B cell (primary cell): ENCODE results near the gene PSMF1. TPM values are rescaled to one million over a fixed set of nuclear protein-coding genes. Genes with fewer than 3 reads are reported as not detected.

Experiments
- ATAC-seq: fragments of 200-7000 bp; cut with Tn5 transposase; one replicate; pipeline ENCODE4 v1.10.0; 2021; ENCODE audit warnings: low read depth, mild to moderate bottlenecking, moderate number of reproducible peaks, moderate library complexity
- CTCF ChIA-PET: fragments of 350-600 bp; sonication (Branson Sonifier 250); formaldehyde crosslinking; loops from one replicate; lab custom pipeline; 2021; ENCODE audit warnings: antibody characterized with exemption, inconsistent platforms; lab: Charles Lee
- POLR2A ChIA-PET: fragments of 350-600 bp; sonication (Branson Sonifier 250); formaldehyde crosslinking; loops from one replicate; lab custom pipeline; 2021; ENCODE audit warnings: antibody characterized with exemption; lab: Charles Lee
- DNase-seq: peaks from one replicate; pipeline ENCODE4 v3.0.0; 2013
- H2AFZ ChIP-seq: 2 replicates; pipeline ENCODE4 v1.6.1; 2012; ENCODE audit warnings: mild to moderate bottlenecking, low read depth, low read length; ENCODE audit not compliant: insufficient read depth, poor library complexity, severe bottlenecking
- H3K27ac ChIP-seq, 2 donors: 1 replicate in 1 of 2; 2 replicates in 1 of 2; pipeline ENCODE4 v1.5.1; 2012 to 2013; ENCODE audit warnings: low read length in 2 of 2, mild to moderate bottlenecking in 2 of 2, moderate library complexity in 1 of 2
- H3K27me3 ChIP-seq, 4 experiments: fragments of 200-600 bp in 1 of 4; sonication (generic) in 1 of 4; replicated peaks in 1 of 4; 1 replicate in 2 of 4; 2 replicates in 2 of 4; pipeline versions ENCODE4 v1.6.1 to v1.7.0; 2013 to 2016; ENCODE audit warnings: low read length in 3 of 4, mild to moderate bottlenecking in 2 of 4, mixed read lengths in 1 of 4, moderate library complexity in 1 of 4; ENCODE audit not compliant: insufficient read depth in 4 of 4, control insufficient read depth in 3 of 4; ENCODE audit errors: control extremely low read depth in 1 of 4
- H3K36me3 ChIP-seq, 2 experiments: replicated peaks in 1 of 2; 1 replicate in 1 of 2; 2 replicates in 1 of 2; pipeline versions ENCODE4 v1.6.1 to v1.7.1; 2013; ENCODE audit warnings: low read length in 1 of 2; ENCODE audit not compliant: insufficient read depth in 2 of 2, control insufficient read depth in 1 of 2; ENCODE audit errors: control extremely low read depth in 1 of 2, extremely low read depth in 1 of 2
- H3K4me1 ChIP-seq, 2 donors: fragments of 200-600 bp in 1 of 2; sonication (generic) in 1 of 2; 1 replicate in 1 of 2; 2 replicates in 1 of 2; pipeline versions ENCODE4 v1.5.1 to v1.6.1; 2013 to 2017; ENCODE audit warnings: low read length in 2 of 2; ENCODE audit not compliant: control insufficient read depth in 2 of 2, insufficient read depth in 2 of 2
- H3K4me2 ChIP-seq: replicated peaks from 2 replicates; pipeline ENCODE3; 2012; ENCODE audit warnings: mild to moderate bottlenecking, low read depth, low read length; ENCODE audit not compliant: poor library complexity, severe bottlenecking
- H3K4me3 ChIP-seq, 5 experiments: fragments of 200-600 bp in 1 of 5; sonication (generic) in 1 of 5; 1 replicate in 3 of 5; 2 replicates in 2 of 5; pipeline versions ENCODE4 v1.5.1 to v1.7.0; 2011 to 2016; ENCODE audit warnings: low read length in 4 of 5, mild to moderate bottlenecking in 4 of 5, low read depth in 2 of 5, control low read depth in 1 of 5, moderate library complexity in 1 of 5; ENCODE audit not compliant: insufficient read depth in 1 of 5; ENCODE audit errors: control extremely low read depth in 1 of 5, extremely low read depth in 1 of 5
- H3K79me2 ChIP-seq: fragments of 200-600 bp; sonication (generic); one replicate; pipeline ENCODE4 v1.6.0; 2016; ENCODE audit warnings: low read length; ENCODE audit not compliant: control insufficient read depth, insufficient read depth
- H3K9ac ChIP-seq: fragments of 200-600 bp; sonication (generic); 2 replicates; pipeline ENCODE4 v1.6.1; 2017; ENCODE audit warnings: mild to moderate bottlenecking, low read length, moderate library complexity
- H3K9me3 ChIP-seq, 3 donors: one replicate each; pipeline versions ENCODE4 v1.6.1 to v1.7.1; 2013; ENCODE audit warnings: low read length in 2 of 3; ENCODE audit not compliant: control insufficient read depth in 2 of 3, insufficient read depth in 1 of 3; ENCODE audit errors: control extremely low read depth in 1 of 3
- H4K20me1 ChIP-seq: 2 replicates; pipeline ENCODE4 v1.6.0; 2012; ENCODE audit warnings: mild to moderate bottlenecking, low read length; ENCODE audit not compliant: insufficient read depth, control insufficient read depth, poor library complexity, severe bottlenecking
- H3K27ac Mint-ChIP-seq: one replicate; pipeline ENCODE4 v1.8.0; 2021; ENCODE audit warnings: mixed read lengths
- H3K27me3 Mint-ChIP-seq: one replicate; pipeline ENCODE4 v1.8.0; 2021; ENCODE audit warnings: mixed read lengths
- H3K4me1 Mint-ChIP-seq: one replicate; pipeline ENCODE4 v1.8.0; 2021; ENCODE audit warnings: mixed read lengths
- H3K4me3 Mint-ChIP-seq: one replicate; pipeline ENCODE4 v1.8.0; 2021; ENCODE audit warnings: mixed read lengths
- H3K9me3 Mint-ChIP-seq: one replicate; pipeline ENCODE4 v1.8.0; 2022; ENCODE audit warnings: mixed read lengths; ENCODE audit not compliant: insufficient read depth
- CTCF ChIP-seq: fragments of 200-600 bp; IDR thresholded peaks from one replicate; pipeline ENCODE4 v1.8.0; 2022; ENCODE audit warnings: antibody characterized with exemption, mild to moderate bottlenecking
- EZH2 ChIP-seq: IDR thresholded peaks from 2 replicates; pipeline ENCODE4 v1.6.1; 2012; ENCODE audit warnings: borderline replicate concordance, low read depth, mild to moderate bottlenecking, moderate library complexity, low read length; ENCODE audit not compliant: insufficient read depth, poor library complexity, severe bottlenecking
- WGBS: methylation state at CpG from one replicate; pipeline ENCODE4 v1.1.5; 2013; ENCODE audit warnings: missing lambda C conversion rate; ENCODE audit not compliant: insufficient coverage; 5-methylcytosine and 5-hydroxymethylcytosine counted together
- intact Hi-C: fragments of 100-400 bp; cut with micrococcal nuclease; formaldehyde crosslinking; loops from one replicate; pipeline ENCODE4 v1.10.0; 2022
- polyA plus RNA-seq: library from polyadenylated mRNA; depleted of rRNA; stranded (reverse); fragments of >200 nt; gene quantifications from 2 replicates; pipeline ENCODE4 v1.2.3, GENCODE V29; 2012
- total RNA-seq, 2 donors: library from RNA; stranded (reverse); fragments of 120-200 nt in 1 of 2; gene quantifications; 1 replicate in 1 of 2; 2 replicates in 1 of 2; pipeline versions ENCODE4 v1.2.3 to v1.2.4, GENCODE V29; 2013 to 2022

PSMF1 gene
- total and polyA plus RNA-seq, 2 donors (not counting 1 experiment from before 2014, with no cell fraction given): 113 to 132 TPM

GRCh38 chr20:1187605-1188171 is 69.3 kb downstream of the PSMF1 start:
- 85% methylated on average over 4 of the region's 4 CpGs for WGBS
- ATAC-seq (no peak), DNase-seq (no peak)
- Histone ChIP-seq H3K36me3 (no peaks in the 10 kb centered on the region), H3K27ac (no peak overlapping the region), H3K4me2 (no peak overlapping the region), H3K9ac (no peak overlapping the region), H3K4me3 (no peak overlapping the region), H3K4me1 (peaks cover 0 to 6% of the 10 kb centered on the region in 2 donors), H4K20me1 (no peaks in the 10 kb centered on the region), H3K27me3 (peaks cover 0 to 35% (median 17%) of the 10 kb centered on the region in 4 experiments), H3K79me2 (no peaks in the 10 kb centered on the region), H2AFZ (no peak overlapping the region), H3K9me3 (no peaks in the 10 kb centered on the region)
- H3K4me1 Mint-ChIP-seq: peaks cover 12% of the 10 kb centered on the region
- TF ChIP-seq EZH2 (no peak), CTCF (no peak)
- ChIA-PET CTCF (interaction anchor here (1.0 kb wide), 1 partner anchor 79 kb away, joined by 3 read pairs; no protein-coding TSS in a partner anchor), POLR2A (no interaction called here)
- intact Hi-C loops: no loop called here
- no peak overlapping the region for H3K4me3 Mint-ChIP-seq
- H3K9me3 Mint-ChIP-seq: no peaks in the 10 kb centered on the region
- H3K27me3 Mint-ChIP-seq: peaks cover 28% of the 10 kb centered on the region
- H3K27ac Mint-ChIP-seq: no peak overlapping the region

GRCh38 chr20:1188347-1188746 is 69.9 kb downstream of the PSMF1 start:
- no peak overlapping the region for H2AFZ ChIP-seq
- ChIA-PET CTCF (interaction anchor here (1.0 kb wide), 1 partner anchor 25 kb away, joined by 4 read pairs; no protein-coding TSS in a partner anchor), POLR2A (no interaction called here)
- peaks cover 0 to 31% (median 15%) of the 10 kb centered on the region in 4 experiments for H3K27me3 ChIP-seq
- peaks cover 29% of the 10 kb centered on the region for H3K27me3 Mint-ChIP-seq
- 100% methylated on average over 1 of the region's 1 CpG for WGBS
- no peak overlapping the region for H3K4me3 ChIP-seq
- no peak overlapping the region for H3K27ac ChIP-seq
- no peak overlapping the region for H3K4me3 Mint-ChIP-seq
- H3K9me3 Mint-ChIP-seq: no peaks in the 10 kb centered on the region
- no peaks in the 10 kb centered on the region for H3K79me2 ChIP-seq
- no peaks in the 10 kb centered on the region for H4K20me1 ChIP-seq
- peaks cover 12% of the 10 kb centered on the region for H3K4me1 Mint-ChIP-seq
- H3K9ac ChIP-seq: no peak overlapping the region
- no peaks in the 10 kb centered on the region for H3K36me3 ChIP-seq
- intact Hi-C loops: no loop called here
- no peak for ATAC-seq
- H3K9me3 ChIP-seq: no peaks in the 10 kb centered on the region
- TF ChIP-seq EZH2 (no peak), CTCF (no peak)
- H3K27ac Mint-ChIP-seq: no peak overlapping the region
- peaks cover 0 to 6% of the 10 kb centered on the region in 2 donors for H3K4me1 ChIP-seq
- no peak for DNase-seq
- H3K4me2 ChIP-seq: no peak overlapping the region
